ES-I3 (cell line): ENCODE measurements around the gene XPR1.
"Not testable (repeated sequence)": the region's sequence is repeated elsewhere in the genome, so short reads cannot be mapped to it uniquely, and the experiment has no call there.

Source experiments
- H3K36me3 ChIP-seq: 2 replicates; pipeline ENCODE4 v1.6.1; 2013; ENCODE audit warnings: mild to moderate bottlenecking, low read length, control low read depth, moderate library complexity; ENCODE audit not compliant: insufficient read depth
- H3K4me1 ChIP-seq: 2 replicates; pipeline ENCODE4 v1.6.1; 2013; ENCODE audit warnings: mild to moderate bottlenecking, control low read depth, low read length; ENCODE audit not compliant: insufficient read depth
- H3K9ac ChIP-seq: 2 replicates; pipeline ENCODE4 v1.6.1; 2013; ENCODE audit warnings: low read depth, mild to moderate bottlenecking, low read length, moderate library complexity
- H3K9me3 ChIP-seq: 2 replicates; pipeline ENCODE4 v1.6.1; 2013; ENCODE audit warnings: mild to moderate bottlenecking, low read length, moderate library complexity; ENCODE audit not compliant: control insufficient read depth, insufficient read depth

The XPR1 gene

GRCh38 chr1:180781718-180782117, 149.9 kb downstream of the XPR1 start:
- no peaks in the 10 kb centered on the region for H3K4me1 ChIP-seq
- H3K9ac ChIP-seq = no peak overlapping the region
- no peaks in the 10 kb centered on the region for H3K9me3 ChIP-seq
- no peaks in the 10 kb centered on the region for H3K36me3 ChIP-seq

GRCh38 chr1:180785291-180785690, 153.5 kb downstream of the XPR1 start:
- no peak overlapping the region for H3K9ac ChIP-seq

GRCh38 chr1:180785887-180786286, 154.1 kb downstream of the XPR1 start:
- H3K9ac ChIP-seq = no peak overlapping the region

More at GRCh38 chr1:180785291-180785690, 153.5 kb downstream of the XPR1 start:
- Histone ChIP-seq H3K4me1 (no peaks in the 10 kb centered on the region), H3K9me3 (no peaks in the 10 kb centered on the region), H3K36me3 (no peaks in the 10 kb centered on the region)

GRCh38 chr1:180786624-180787023, 154.8 kb downstream of the XPR1 start:
- no peaks in the 10 kb centered on the region for H3K9me3 ChIP-seq
- no peak overlapping the region for H3K9ac ChIP-seq
- H3K36me3 ChIP-seq = no peaks in the 10 kb centered on the region
- no peaks in the 10 kb centered on the region for H3K4me1 ChIP-seq

More at GRCh38 chr1:180785887-180786286, 154.1 kb downstream of the XPR1 start:
- Histone ChIP-seq H3K4me1 (no peaks in the 10 kb centered on the region), H3K9me3 (no peaks in the 10 kb centered on the region), H3K36me3 (no peaks in the 10 kb centered on the region)

GRCh38 chr1:180787628-180788307, 155.9 kb downstream of the XPR1 start:
- Histone ChIP-seq H3K36me3 (no peaks in the 10 kb centered on the region), H3K9me3 (no peaks in the 10 kb centered on the region), H3K4me1 (no peaks in the 10 kb centered on the region), H3K9ac (no peak overlapping the region)

- H3K36me3 ChIP-seq = no peaks in the 10 kb centered on the region
- no peaks in the 10 kb centered on the region for H3K4me1 ChIP-seq
- no peaks in the 10 kb centered on the region for H3K9me3 ChIP-seq
- no peak overlapping the region for H3K9ac ChIP-seq
These were observed 157.6 kb downstream of the XPR1 start for GRCh38 chr1:180789460-180789859.

- H3K4me1 ChIP-seq, H3K9me3 ChIP-seq, H3K9ac ChIP-seq, H3K36me3 ChIP-seq: not testable (repeated sequence)
These were observed 159.3 kb downstream of the XPR1 start for GRCh38 chr1:180791152-180791551.

- no peaks in the 10 kb centered on the region for H3K9me3 ChIP-seq
These were observed 160.0 kb downstream of the XPR1 start for GRCh38 chr1:180791806-180792205.

GRCh38 chr1:180793451-180793850, 161.6 kb downstream of the XPR1 start:
- Histone ChIP-seq H3K9ac (no peak overlapping the region), H3K9me3 (no peaks in the 10 kb centered on the region), H3K36me3 (no peaks in the 10 kb centered on the region), H3K4me1 (no peaks in the 10 kb centered on the region)

More at GRCh38 chr1:180791806-180792205, 160.0 kb downstream of the XPR1 start:
- Histone ChIP-seq H3K4me1 (no peaks in the 10 kb centered on the region), H3K9ac (no peak overlapping the region), H3K36me3 (no peaks in the 10 kb centered on the region)

- H3K9ac ChIP-seq = no peak overlapping the region
- H3K4me1 ChIP-seq = no peaks in the 10 kb centered on the region
- H3K36me3 ChIP-seq = no peaks in the 10 kb centered on the region
- no peaks in the 10 kb centered on the region for H3K9me3 ChIP-seq
These were observed 165.2 kb downstream of the XPR1 start for GRCh38 chr1:180796897-180797640.

GRCh38 chr1:180800945-180801344, 169.1 kb downstream of the XPR1 start:
- H3K9ac ChIP-seq = no peak overlapping the region
- no peaks in the 10 kb centered on the region for H3K9me3 ChIP-seq
- H3K36me3 ChIP-seq = no peaks in the 10 kb centered on the region
- no peaks in the 10 kb centered on the region for H3K4me1 ChIP-seq

GRCh38 chr1:180802813-180803212, 171.0 kb downstream of the XPR1 start:
- H3K9ac ChIP-seq = no peak overlapping the region
- no peaks in the 10 kb centered on the region for H3K36me3 ChIP-seq
- H3K4me1 ChIP-seq = no peaks in the 10 kb centered on the region
- no peaks in the 10 kb centered on the region for H3K9me3 ChIP-seq

- H3K4me1 ChIP-seq = no peaks in the 10 kb centered on the region
- no peaks in the 10 kb centered on the region for H3K36me3 ChIP-seq
- H3K9me3 ChIP-seq = no peaks in the 10 kb centered on the region
- no peak overlapping the region for H3K9ac ChIP-seq
These were observed 173.5 kb downstream of the XPR1 start for GRCh38 chr1:180805316-180805715.

- no peaks in the 10 kb centered on the region for H3K36me3 ChIP-seq
- H3K9ac ChIP-seq = no peak overlapping the region
- H3K9me3 ChIP-seq = no peaks in the 10 kb centered on the region
- H3K4me1 ChIP-seq = no peaks in the 10 kb centered on the region
These were observed 179.5 kb downstream of the XPR1 start for GRCh38 chr1:180811298-180811697.

GRCh38 chr1:180811886-180812285, 180.1 kb downstream of the XPR1 start:
- Histone ChIP-seq H3K9ac (no peak overlapping the region), H3K36me3 (no peaks in the 10 kb centered on the region), H3K9me3 (no peaks in the 10 kb centered on the region), H3K4me1 (no peaks in the 10 kb centered on the region)
